ENCODE data around the gene RGS10.

The RGS10 gene

DNA sequence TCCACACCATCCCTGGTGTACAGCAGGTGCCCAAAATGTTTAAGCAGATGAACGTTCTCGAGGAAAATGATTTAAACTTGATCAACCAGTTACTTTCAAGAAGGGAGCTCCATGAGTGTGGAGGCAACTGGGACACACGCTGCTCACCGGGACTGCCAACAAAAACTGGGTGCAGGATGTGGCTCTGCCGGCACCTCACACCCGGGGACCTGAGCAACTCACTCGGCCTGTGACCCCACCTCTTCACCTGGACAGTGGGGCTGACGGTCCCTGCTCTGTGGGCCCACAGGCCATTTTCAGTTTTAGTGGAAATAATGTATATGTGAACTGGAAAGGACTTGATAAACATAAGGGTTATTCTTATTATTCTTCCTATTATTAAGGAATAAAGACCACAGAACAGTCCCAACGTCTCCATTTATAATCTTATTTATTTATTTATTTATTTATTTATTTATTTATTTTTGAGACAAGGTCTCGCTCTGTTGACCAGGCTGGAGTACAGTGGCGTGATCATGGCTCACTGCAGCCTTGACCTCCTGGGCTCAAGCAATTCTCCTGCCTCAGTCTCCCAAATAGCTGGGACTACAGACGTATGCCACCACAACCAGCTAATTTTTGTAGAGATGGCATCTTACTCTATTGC is 60.6 kb downstream of the RGS10 start:
- Histone ChIP-seq H3K9me3 (ENCODE audit: control insufficient read depth, insufficient read depth, low read length) (no peaks in the 10 kb centered on the region), H3K36me3 (ENCODE audit: control insufficient read depth, insufficient read depth, low read length) (no peaks in the 10 kb centered on the region), H3K4me1 (ENCODE audit: control insufficient read depth, insufficient read depth, low read length) (0 out of 2 replicates have a peak, but pooled peaks cover 2% of the 10 kb centered on the region), H3K27ac (ENCODE audit: low read length) (no peak overlapping the region), H3K27me3 (ENCODE audit: control insufficient read depth, insufficient read depth, low read length) (peaks cover 42% of the 10 kb centered on the region), H3K4me3 (ENCODE audit: low read length) (no peak overlapping the region)
- DNase-seq (ENCODE audit: low read depth, low spot score) = no peak
- no CpG with 5 or more reads among the region's 12 CpGs for WGBS (ENCODE audit: insufficient coverage, insufficient read length)

DNA sequence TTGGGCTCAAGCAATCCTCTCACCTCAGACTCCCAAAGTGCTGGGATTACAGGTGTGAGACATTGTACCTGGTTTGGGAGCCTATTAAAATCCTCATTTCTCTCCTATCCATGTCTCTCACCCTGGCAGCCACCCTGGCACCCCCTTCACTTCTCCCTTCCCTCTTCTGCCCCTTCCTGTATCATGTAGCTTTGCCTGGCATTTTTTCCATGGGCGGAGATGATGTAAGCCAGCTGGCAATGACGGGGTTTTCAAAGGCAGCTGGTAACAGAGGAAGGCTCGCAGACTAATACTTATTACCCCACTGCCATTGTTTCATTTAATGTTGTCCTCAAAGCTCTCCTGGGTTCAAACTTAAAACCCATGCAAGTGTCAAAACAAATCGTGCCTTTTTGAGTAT is 61.9 kb downstream of the RGS10 start:
- no peaks in the 10 kb centered on the region for H3K9me3 ChIP-seq (ENCODE audit: control insufficient read depth, insufficient read depth, low read length)
- no peaks in the 10 kb centered on the region for H3K36me3 ChIP-seq (ENCODE audit: control insufficient read depth, insufficient read depth, low read length)
- H3K4me3 ChIP-seq (ENCODE audit: low read length) = no peak overlapping the region
- WGBS (ENCODE audit: insufficient coverage, insufficient read length) = no CpG with 5 or more reads among the region's 4 CpGs
- no peak overlapping the region for H3K27ac ChIP-seq (ENCODE audit: low read length)
- H3K4me1 ChIP-seq (ENCODE audit: control insufficient read depth, insufficient read depth, low read length) = 0 out of 2 replicates have a peak, but pooled peaks cover 2% of the 10 kb centered on the region
- no peak for DNase-seq (ENCODE audit: low read depth, low spot score)
- peaks cover 48% of the 10 kb centered on the region for H3K27me3 ChIP-seq (ENCODE audit: control insufficient read depth, insufficient read depth, low read length)

DNA sequence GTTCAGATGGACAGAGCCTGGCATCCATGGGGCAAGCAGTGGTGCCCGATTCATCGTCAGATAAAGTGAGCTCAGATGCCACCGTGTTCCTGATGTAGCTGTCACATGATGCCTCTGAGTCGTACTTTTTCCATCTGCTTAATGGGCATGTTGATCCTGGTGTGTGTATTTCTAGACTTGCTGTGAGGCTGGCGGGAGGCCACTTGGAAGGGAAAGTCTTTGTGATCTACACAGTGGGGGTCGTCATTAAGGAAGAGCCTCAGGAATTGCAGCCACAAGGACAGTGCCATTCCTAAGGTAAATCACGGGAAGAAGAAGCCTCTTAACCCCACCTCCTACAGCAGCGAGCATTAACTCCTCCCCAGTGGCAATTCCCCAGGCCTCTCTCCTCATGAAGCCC is 63.0 kb downstream of the RGS10 start:
- DNase-seq (ENCODE audit: low read depth, low spot score) = peak; percentile 60
- peaks cover 48% of the 10 kb centered on the region for H3K27me3 ChIP-seq (ENCODE audit: control insufficient read depth, insufficient read depth, low read length)
- H3K9me3 ChIP-seq (ENCODE audit: control insufficient read depth, insufficient read depth, low read length) = no peaks in the 10 kb centered on the region
- no peak overlapping the region for H3K27ac ChIP-seq (ENCODE audit: low read length)
- H3K4me3 ChIP-seq (ENCODE audit: low read length) = no peak overlapping the region
- H3K4me1 ChIP-seq (ENCODE audit: control insufficient read depth, insufficient read depth, low read length) = 0 out of 2 replicates have a peak, but pooled peaks cover 2% of the 10 kb centered on the region
- WGBS (ENCODE audit: insufficient coverage, insufficient read length) = no CpG with 5 or more reads among the region's 8 CpGs
- no peaks in the 10 kb centered on the region for H3K36me3 ChIP-seq (ENCODE audit: control insufficient read depth, insufficient read depth, low read length)

DNA sequence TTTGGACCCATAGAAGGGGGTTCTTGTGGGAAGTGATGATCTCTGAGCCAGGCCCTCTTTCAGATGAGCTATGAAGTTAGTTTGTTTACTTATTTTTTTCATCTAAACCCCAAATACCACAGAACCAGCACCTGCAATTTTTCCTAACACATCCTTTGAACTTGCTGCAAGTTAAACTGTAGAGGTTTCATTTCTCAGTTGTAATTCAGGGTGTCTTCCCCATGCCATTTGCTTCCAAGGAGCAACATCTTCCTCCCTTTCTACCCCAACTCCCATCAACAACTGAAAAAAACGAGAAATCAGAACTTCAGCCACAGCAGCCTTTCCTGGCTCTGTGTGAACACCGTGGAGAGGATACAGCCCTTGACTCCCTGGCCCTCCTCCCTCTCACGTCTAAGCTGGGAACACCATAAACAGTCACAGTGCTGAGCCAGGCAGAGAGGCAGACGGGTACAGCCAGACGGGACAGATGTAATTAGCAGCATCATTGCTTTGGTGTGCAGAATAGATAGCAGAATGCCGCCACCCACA is 63.6 kb downstream of the RGS10 start:
- Histone ChIP-seq H3K36me3 (ENCODE audit: control insufficient read depth, insufficient read depth, low read length) (no peaks in the 10 kb centered on the region), H3K27ac (ENCODE audit: low read length) (no peak overlapping the region), H3K4me3 (ENCODE audit: low read length) (no peak overlapping the region), H3K27me3 (ENCODE audit: control insufficient read depth, insufficient read depth, low read length) (peaks cover 48% of the 10 kb centered on the region), H3K4me1 (ENCODE audit: control insufficient read depth, insufficient read depth, low read length) (0 out of 2 replicates have a peak, but pooled peaks cover 2% of the 10 kb centered on the region), H3K9me3 (ENCODE audit: control insufficient read depth, insufficient read depth, low read length) (no peaks in the 10 kb centered on the region)
- WGBS (ENCODE audit: insufficient coverage, insufficient read length) = no CpG with 5 or more reads among the region's 6 CpGs
- DNase-seq (ENCODE audit: low read depth, low spot score) = no peak

DNA sequence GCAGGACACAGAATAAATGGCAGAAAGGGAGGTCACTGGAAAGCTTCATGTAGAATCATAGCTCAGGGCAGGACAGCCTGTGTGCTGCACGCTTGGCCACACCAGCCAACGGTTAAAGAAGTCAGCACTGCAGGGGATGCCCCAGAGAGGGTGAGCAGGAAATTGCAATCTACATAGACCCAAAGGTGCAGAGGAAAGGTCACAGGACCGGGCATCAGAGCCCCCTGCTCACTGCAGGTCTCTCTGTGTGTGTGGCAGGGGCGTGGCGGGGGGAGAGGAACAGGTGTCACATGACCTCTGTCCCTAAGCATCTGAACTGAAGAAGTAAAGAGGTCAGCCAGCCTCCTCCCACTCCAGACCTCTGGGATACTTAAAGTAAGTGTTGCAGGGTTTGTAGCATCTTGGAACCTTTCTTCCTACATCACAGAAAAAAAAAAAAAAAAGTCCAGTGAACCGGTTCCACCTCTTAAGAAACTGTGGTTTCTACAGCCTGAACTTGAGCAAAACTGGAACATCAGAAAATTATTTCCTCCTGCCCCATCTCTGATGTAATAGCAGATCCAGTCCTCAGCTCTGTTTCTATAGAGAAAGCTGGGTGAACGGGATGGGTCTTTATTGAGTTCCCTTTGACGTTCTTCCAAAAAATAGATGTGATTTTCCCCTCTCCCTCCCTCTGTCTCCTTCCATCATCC is 64.3 kb downstream of the RGS10 start:
- no CpG with 5 or more reads among the region's 8 CpGs for WGBS (ENCODE audit: insufficient coverage, insufficient read length)
- Histone ChIP-seq H3K27ac (ENCODE audit: low read length) (no peak overlapping the region), H3K4me3 (ENCODE audit: low read length) (no peak overlapping the region), H3K36me3 (ENCODE audit: control insufficient read depth, insufficient read depth, low read length) (no peaks in the 10 kb centered on the region), H3K4me1 (ENCODE audit: control insufficient read depth, insufficient read depth, low read length) (0 out of 2 replicates have a peak, but pooled peaks cover 2% of the 10 kb centered on the region), H3K27me3 (ENCODE audit: control insufficient read depth, insufficient read depth, low read length) (peaks cover 45% of the 10 kb centered on the region), H3K9me3 (ENCODE audit: control insufficient read depth, insufficient read depth, low read length) (no peaks in the 10 kb centered on the region)
- no peak for DNase-seq (ENCODE audit: low read depth, low spot score)

DNA sequence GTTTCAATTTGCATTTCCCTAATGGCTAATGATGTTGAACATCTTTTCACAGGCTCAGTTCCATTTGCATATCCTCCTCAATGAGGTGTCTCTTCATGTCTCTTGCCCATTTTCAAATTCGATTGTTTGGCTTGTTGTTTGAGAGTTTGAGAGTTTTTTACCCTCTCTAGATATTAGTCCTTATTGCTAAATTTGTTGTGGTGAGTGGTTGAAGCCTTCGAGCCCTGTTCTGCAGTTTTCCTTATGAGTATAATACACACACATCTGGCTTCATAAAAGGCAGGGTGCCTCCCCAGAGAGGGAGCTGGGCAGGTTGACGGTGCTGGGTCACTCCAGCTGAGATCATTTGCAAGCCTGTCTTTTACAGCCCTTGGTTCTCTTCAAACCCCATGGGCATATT is 65.1 kb downstream of the RGS10 start:
- H3K4me1 ChIP-seq (ENCODE audit: control insufficient read depth, insufficient read depth, low read length) = 0 out of 2 replicates have a peak, but pooled peaks cover 2% of the 10 kb centered on the region
- no peak overlapping the region for H3K4me3 ChIP-seq (ENCODE audit: low read length)
- no peaks in the 10 kb centered on the region for H3K9me3 ChIP-seq (ENCODE audit: control insufficient read depth, insufficient read depth, low read length)
- DNase-seq (ENCODE audit: low read depth, low spot score) = no peak
- no peak overlapping the region for H3K27ac ChIP-seq (ENCODE audit: low read length)
- H3K36me3 ChIP-seq (ENCODE audit: control insufficient read depth, insufficient read depth, low read length) = no peaks in the 10 kb centered on the region
- H3K27me3 ChIP-seq (ENCODE audit: control insufficient read depth, insufficient read depth, low read length) = peaks cover 43% of the 10 kb centered on the region
- no CpG with 5 or more reads among the region's 3 CpGs for WGBS (ENCODE audit: insufficient coverage, insufficient read length)

DNA sequence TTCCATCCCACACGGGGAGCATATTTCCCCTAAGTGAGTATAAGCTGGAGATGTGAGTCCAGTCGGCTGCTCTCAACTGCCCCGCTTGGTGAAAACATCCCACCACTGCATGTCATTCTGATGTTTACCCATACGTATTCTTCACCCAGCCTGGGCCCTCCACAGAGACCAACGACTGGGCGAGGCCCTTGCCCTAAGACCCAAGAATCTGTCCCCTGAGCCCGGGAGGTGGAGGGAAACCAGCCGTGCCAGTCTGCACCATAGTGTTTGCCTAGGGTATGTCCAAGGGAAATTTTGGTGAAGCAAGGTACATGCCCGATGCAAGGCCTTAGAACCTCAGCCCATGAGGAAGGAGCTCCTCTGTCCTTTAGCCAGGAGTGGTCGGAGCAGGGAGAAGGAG is 67.9 kb downstream of the RGS10 start:
- no peaks in the 10 kb centered on the region for H3K4me1 ChIP-seq (ENCODE audit: control insufficient read depth, insufficient read depth, low read length)
- H3K4me3 ChIP-seq (ENCODE audit: low read length) = no peak overlapping the region
- H3K27me3 ChIP-seq (ENCODE audit: control insufficient read depth, insufficient read depth, low read length) = peaks cover 31% of the 10 kb centered on the region
- no peaks in the 10 kb centered on the region for H3K36me3 ChIP-seq (ENCODE audit: control insufficient read depth, insufficient read depth, low read length)
- H3K27ac ChIP-seq (ENCODE audit: low read length) = no peak overlapping the region
- WGBS (ENCODE audit: insufficient coverage, insufficient read length) = no CpG with 5 or more reads among the region's 10 CpGs
- no peaks in the 10 kb centered on the region for H3K9me3 ChIP-seq (ENCODE audit: control insufficient read depth, insufficient read depth, low read length)
- DNase-seq (ENCODE audit: low read depth, low spot score) = no peak

DNA sequence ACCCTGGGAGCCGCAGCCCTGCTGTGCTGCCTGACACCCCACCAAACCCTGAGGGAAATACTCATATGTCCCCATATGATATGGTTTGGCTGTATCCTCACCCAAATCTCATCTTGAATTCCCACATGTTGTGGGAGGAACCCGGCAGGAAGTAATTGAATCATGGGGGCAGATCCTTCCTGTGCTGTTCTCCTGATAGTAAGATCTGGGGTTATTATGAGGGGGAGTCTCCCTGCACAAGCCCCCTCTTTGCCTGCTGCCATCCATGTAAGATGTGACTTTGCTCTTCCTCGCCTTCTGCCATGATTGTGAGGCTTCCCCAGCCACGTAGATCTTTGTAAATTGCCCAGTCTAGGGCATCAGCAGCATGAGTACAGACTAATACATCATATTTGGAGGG is 68.7 kb downstream of the RGS10 start:
- Histone ChIP-seq H3K4me3 (ENCODE audit: low read length) (no peak overlapping the region), H3K27me3 (ENCODE audit: control insufficient read depth, insufficient read depth, low read length) (peaks cover 22% of the 10 kb centered on the region), H3K36me3 (ENCODE audit: control insufficient read depth, insufficient read depth, low read length) (no peaks in the 10 kb centered on the region; the same call in 1 of the 2 replicates), H3K4me1 (ENCODE audit: control insufficient read depth, insufficient read depth, low read length) (no peaks in the 10 kb centered on the region), H3K27ac (ENCODE audit: low read length) (no peak overlapping the region), H3K9me3 (ENCODE audit: control insufficient read depth, insufficient read depth, low read length) (no peaks in the 10 kb centered on the region)
- no peak for DNase-seq (ENCODE audit: low read depth, low spot score)
- WGBS (ENCODE audit: insufficient coverage, insufficient read length) = no CpG with 5 or more reads among the region's 4 CpGs

DNA sequence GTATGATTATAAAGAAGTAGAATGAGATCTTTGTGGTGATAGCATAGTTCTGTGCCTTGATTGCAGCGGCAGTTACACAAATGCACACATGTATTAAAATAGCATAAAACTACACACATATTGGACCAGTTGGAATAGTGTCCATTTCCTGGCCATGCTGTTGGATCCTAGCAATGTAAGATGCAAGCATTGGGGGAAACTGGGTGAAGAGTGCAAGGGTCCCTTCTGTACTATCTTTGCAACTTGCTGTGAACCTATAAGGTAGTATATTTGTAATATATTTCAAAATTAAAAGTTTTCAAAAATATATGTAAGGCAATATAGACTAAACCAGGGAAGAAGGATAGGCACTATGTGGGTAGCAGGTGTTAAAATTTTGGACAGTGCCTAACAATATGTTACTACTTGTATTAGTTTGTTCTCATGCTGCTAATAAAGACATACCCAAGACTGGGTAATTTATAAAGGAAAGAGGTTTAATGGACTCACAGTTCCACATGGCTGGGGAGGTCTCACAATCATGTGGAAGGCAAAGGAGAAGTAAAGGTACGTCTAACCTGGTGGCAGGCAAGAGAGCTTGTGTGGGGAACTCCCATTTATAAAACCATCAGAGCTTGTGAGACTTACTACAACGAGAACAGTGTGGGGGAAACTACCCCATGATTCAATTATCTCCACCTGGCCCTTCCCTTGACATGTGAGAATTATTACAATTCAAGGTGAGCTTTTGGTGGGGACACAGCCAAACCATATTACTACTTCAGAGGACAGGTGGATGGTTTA is 71.4 kb downstream of the RGS10 start:
- Histone ChIP-seq H3K4me1 (ENCODE audit: control insufficient read depth, insufficient read depth, low read length) (no peaks in the 10 kb centered on the region), H3K9me3 (ENCODE audit: control insufficient read depth, insufficient read depth, low read length) (no peaks in the 10 kb centered on the region), H3K27me3 (ENCODE audit: control insufficient read depth, insufficient read depth, low read length) (peaks cover 2% of the 10 kb centered on the region; the same call in 1 of the 2 replicates), H3K4me3 (ENCODE audit: low read length) (no peak overlapping the region), H3K27ac (ENCODE audit: low read length) (no peak overlapping the region), H3K36me3 (ENCODE audit: control insufficient read depth, insufficient read depth, low read length) (no peaks in the 10 kb centered on the region; the same call in 1 of the 2 replicates)
- no CpG with 5 or more reads among the region's 3 CpGs for WGBS (ENCODE audit: insufficient coverage, insufficient read length)
- no peak for DNase-seq (ENCODE audit: low read depth, low spot score)

DNA sequence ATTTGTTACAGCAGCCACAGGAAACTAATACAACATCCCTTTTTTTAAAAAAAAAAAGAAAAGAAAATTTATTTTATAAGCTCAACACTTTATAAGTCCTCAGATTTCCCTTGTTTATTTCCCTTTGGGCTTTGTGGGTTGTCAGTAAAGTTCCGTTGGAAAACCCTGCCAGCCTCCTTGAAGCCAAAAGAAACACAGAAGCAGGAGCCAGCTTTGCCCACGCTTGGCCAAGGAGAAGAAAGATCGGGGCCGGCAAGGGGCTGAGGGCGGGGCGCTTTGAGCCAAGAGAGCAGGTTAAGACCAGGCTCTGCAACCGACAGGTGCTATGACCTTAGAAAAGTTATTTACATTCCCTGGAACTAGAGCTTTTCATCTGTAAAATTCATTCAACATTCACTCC is 72.7 kb downstream of the RGS10 start:
- Histone ChIP-seq H3K36me3 (ENCODE audit: control insufficient read depth, insufficient read depth, low read length) (no peaks in the 10 kb centered on the region; the same call in 1 of the 2 replicates), H3K9me3 (ENCODE audit: control insufficient read depth, insufficient read depth, low read length) (no peaks in the 10 kb centered on the region), H3K27ac (ENCODE audit: low read length) (no peak overlapping the region), H3K4me1 (ENCODE audit: control insufficient read depth, insufficient read depth, low read length) (no peaks in the 10 kb centered on the region), H3K27me3 (ENCODE audit: control insufficient read depth, insufficient read depth, low read length) (no peaks in the 10 kb centered on the region), H3K4me3 (ENCODE audit: low read length) (no peak overlapping the region)
- no CpG with 5 or more reads among the region's 7 CpGs for WGBS (ENCODE audit: insufficient coverage, insufficient read length)
- no peak for DNase-seq (ENCODE audit: low read depth, low spot score)

All from iPS DF 6.9 (cell line).